ENCODE measurements around the gene DNAJC4.

GRCh38 chr11:64281957-64282770, 51.8 kb downstream of the DNAJC4 start:
- TF ChIP-seq CTCF (IDR thresholded peaks at IDR 0.05; ENCODE audit: insufficient read depth, low read length, poor library complexity, severe bottlenecking) (no peak), EZH2phosphoT487 (conservative IDR thresholded peaks at IDR 0.05; ENCODE audit: low read length) (no peak)

All from SU-DHL-6 (cell line).